IPS-15b (cell line): ENCODE data around the gene ECT2L.
"Not testable (repeated sequence)": the region's sequence is repeated elsewhere in the genome, so short reads cannot be mapped to it uniquely, and the experiment has no call there.

Source experiments
- H3K27me3 ChIP-seq: one replicate; pipeline ENCODE4 v1.6.1; 2013; ENCODE audit warnings: low read length; ENCODE audit not compliant: control insufficient read depth, insufficient read depth
- H3K36me3 ChIP-seq: one replicate; pipeline ENCODE4 v1.6.1; 2013; ENCODE audit warnings: low read length; ENCODE audit not compliant: control insufficient read depth, insufficient read depth
- H3K4me1 ChIP-seq: one replicate; pipeline ENCODE4 v1.6.1; 2013; ENCODE audit warnings: mild to moderate bottlenecking, low read length; ENCODE audit not compliant: control insufficient read depth, insufficient read depth
- H3K4me3 ChIP-seq: one replicate; pipeline ENCODE4 v1.5.1; 2013; ENCODE audit warnings: low read depth, low read length
- H3K9ac ChIP-seq: one replicate; pipeline ENCODE4 v1.6.1; 2013; ENCODE audit warnings: low read depth, mild to moderate bottlenecking, low read length
- H3K9me3 ChIP-seq: one replicate; pipeline ENCODE4 v1.6.1; 2013; ENCODE audit warnings: mild to moderate bottlenecking, low read length; ENCODE audit not compliant: control insufficient read depth, insufficient read depth

Gene ECT2L

DNA sequence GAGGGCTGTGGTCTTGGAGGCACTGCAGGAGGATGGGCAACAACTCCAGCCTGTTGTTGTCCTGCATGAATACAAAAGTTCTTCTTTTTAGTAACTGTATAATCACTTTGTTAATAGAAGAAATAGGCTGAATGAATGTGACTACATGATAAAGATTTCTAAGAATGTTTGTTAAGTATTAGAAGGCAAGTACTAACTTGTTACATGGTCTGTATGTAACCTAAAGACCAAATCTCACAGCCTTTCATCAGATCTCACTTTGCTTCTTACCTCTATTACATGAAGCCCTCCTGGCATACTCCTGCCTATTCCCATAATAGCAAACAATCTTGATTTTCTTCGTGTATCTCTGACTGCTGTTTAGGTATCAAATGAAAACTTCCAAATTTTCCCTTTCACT is 118.8 kb downstream of the ECT2L start:
- Histone ChIP-seq H3K4me1 (no peaks in the 10 kb centered on the region), H3K9me3 (no peaks in the 10 kb centered on the region), H3K4me3 (no peak overlapping the region), H3K9ac (no peak overlapping the region), H3K36me3 (peaks cover 21% of the 10 kb centered on the region), H3K27me3 (no peaks in the 10 kb centered on the region)

DNA sequence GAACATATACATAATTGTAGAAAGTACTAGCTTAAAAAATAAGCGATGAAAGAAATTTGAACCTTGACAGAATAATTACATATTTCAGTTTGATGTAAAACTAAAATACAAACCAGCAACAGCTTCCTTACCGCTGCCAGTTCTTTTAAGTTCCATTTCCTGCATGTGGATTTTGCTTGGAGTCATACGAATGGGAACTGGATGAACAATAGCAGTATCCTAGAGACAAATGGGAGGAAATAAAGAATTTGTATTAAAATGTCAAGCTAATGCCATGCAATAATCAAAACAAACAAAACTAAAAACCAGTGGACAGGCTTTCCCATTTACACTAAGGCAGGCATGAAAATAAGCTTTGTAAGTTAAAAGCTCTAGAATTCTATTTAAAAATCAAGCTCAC is 125.0 kb downstream of the ECT2L start:
- H3K27me3 ChIP-seq, result no peaks in the 10 kb centered on the region
- no peaks in the 10 kb centered on the region for H3K4me1 ChIP-seq
- H3K9ac ChIP-seq, result no peak overlapping the region
- peaks cover 9% of the 10 kb centered on the region for H3K36me3 ChIP-seq
- H3K9me3 ChIP-seq, result no peaks in the 10 kb centered on the region
- no peak overlapping the region for H3K4me3 ChIP-seq

DNA sequence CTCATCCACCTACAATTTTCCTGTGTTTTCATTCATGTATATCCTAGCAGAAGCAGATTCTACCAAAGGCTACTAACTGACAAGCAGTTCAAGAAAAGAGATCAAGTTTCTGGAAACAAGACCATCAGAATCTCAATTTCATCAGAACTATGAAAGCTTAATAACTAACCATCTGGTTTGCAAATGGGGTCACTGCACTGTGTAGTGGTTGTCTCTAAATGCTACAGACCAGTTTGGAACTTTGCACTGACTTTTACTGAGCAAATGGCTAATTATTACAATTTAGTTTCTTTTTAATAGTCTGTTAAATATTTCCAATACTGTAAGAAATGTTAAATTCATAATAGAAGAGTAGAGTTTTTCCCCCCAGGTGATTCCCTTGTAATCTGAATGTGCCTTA is 127.7 kb downstream of the ECT2L start:
- Histone ChIP-seq H3K27me3 (no peaks in the 10 kb centered on the region), H3K9ac (no peak overlapping the region), H3K9me3 (no peaks in the 10 kb centered on the region), H3K4me1 (no peaks in the 10 kb centered on the region), H3K4me3 (no peak overlapping the region), H3K36me3 (peaks cover 3% of the 10 kb centered on the region)

GRCh38 chr6:138925806-138926205 is 129.9 kb downstream of the ECT2L start:
- no peaks in the 10 kb centered on the region for H3K36me3 ChIP-seq
- no peaks in the 10 kb centered on the region for H3K4me1 ChIP-seq
- H3K4me3 ChIP-seq, result no peak overlapping the region
- H3K27me3 ChIP-seq, result no peaks in the 10 kb centered on the region
- no peaks in the 10 kb centered on the region for H3K9me3 ChIP-seq
- H3K9ac ChIP-seq, result no peak overlapping the region

DNA sequence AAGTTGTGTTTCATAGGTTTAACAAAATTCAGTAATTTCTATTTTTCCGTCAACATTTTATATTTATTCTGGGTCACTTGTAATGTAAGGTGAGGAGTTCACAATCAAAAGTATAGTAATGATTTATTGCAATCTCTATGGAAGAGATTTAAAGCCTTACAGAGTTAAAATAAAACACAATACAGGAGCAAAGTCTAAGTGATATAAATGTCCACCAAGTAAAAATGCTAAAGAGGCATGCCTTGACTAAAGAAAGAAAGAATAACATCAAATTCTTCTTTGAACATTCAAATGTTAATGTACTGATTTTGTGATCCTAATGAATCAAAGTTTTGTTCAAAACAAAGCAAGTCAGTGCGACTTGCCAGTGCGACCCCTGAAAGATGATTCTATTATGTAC is 130.7 kb downstream of the ECT2L start:
- Histone ChIP-seq H3K27me3 (no peaks in the 10 kb centered on the region), H3K4me1 (no peaks in the 10 kb centered on the region), H3K36me3 (no peaks in the 10 kb centered on the region), H3K9me3 (no peaks in the 10 kb centered on the region), H3K4me3 (no peak overlapping the region), H3K9ac (no peak overlapping the region)

- no peak overlapping the region for H3K4me3 ChIP-seq
- no peak overlapping the region for H3K9ac ChIP-seq
- no peaks in the 10 kb centered on the region for H3K4me1 ChIP-seq
- H3K27me3 ChIP-seq, result no peaks in the 10 kb centered on the region
- H3K36me3 ChIP-seq, result no peaks in the 10 kb centered on the region
- no peaks in the 10 kb centered on the region for H3K9me3 ChIP-seq
These were observed 135.8 kb downstream of the ECT2L start for GRCh38 chr6:138931660-138932059.

GRCh38 chr6:138936873-138937272 is 141.0 kb downstream of the ECT2L start:
- H3K36me3 ChIP-seq, H3K9me3 ChIP-seq, H3K4me1 ChIP-seq, H3K9ac ChIP-seq, H3K27me3 ChIP-seq, H3K4me3 ChIP-seq: not testable (repeated sequence)

GRCh38 chr6:138943089-138943625 is 147.3 kb downstream of the ECT2L start:
- Histone ChIP-seq H3K36me3 (peaks cover 2% of the 10 kb centered on the region), H3K4me3 (no peak overlapping the region)

GRCh38 chr6:138944412-138944811 is 148.5 kb downstream of the ECT2L start:
- H3K36me3 ChIP-seq, result peaks cover 2% of the 10 kb centered on the region
- no peaks in the 10 kb centered on the region for H3K9me3 ChIP-seq
- H3K27me3 ChIP-seq, result no peaks in the 10 kb centered on the region
- no peak overlapping the region for H3K9ac ChIP-seq
- no peak overlapping the region for H3K4me3 ChIP-seq
- H3K4me1 ChIP-seq, result peaks cover 6% of the 10 kb centered on the region

More at GRCh38 chr6:138943089-138943625, 147.3 kb downstream of the ECT2L start:
- Histone ChIP-seq H3K9ac (no peak overlapping the region), H3K4me1 (peaks cover 2% of the 10 kb centered on the region), H3K9me3 (no peaks in the 10 kb centered on the region), H3K27me3 (no peaks in the 10 kb centered on the region)

GRCh38 chr6:138945354-138945753 is 149.5 kb downstream of the ECT2L start:
- peaks cover 6% of the 10 kb centered on the region for H3K4me1 ChIP-seq
- H3K9ac ChIP-seq, result no peak overlapping the region
- H3K9me3 ChIP-seq, result no peaks in the 10 kb centered on the region
- peaks cover 2% of the 10 kb centered on the region for H3K36me3 ChIP-seq
- no peaks in the 10 kb centered on the region for H3K27me3 ChIP-seq
- no peak overlapping the region for H3K4me3 ChIP-seq

DNA sequence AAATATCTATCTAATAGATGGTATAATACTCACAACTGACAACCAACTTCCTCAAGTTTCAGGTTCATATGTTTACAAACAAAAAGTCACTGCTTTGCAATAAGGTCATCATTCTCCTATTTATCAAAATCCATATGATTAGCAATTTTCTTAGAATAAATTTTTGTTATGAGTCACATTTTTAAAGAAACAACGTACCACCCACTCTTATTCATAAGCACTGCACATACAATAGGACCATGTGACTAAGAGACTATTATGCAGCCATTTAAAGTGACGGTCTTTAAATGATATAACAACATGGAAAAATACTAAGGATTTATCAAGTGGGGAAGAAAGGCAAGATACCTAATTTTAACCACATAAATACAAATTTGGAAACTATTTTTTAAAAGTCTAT is 152.1 kb downstream of the ECT2L start:
- Histone ChIP-seq H3K36me3 (no peaks in the 10 kb centered on the region), H3K4me3 (no peak overlapping the region), H3K9ac (no peak overlapping the region), H3K4me1 (peaks cover 6% of the 10 kb centered on the region), H3K9me3 (no peaks in the 10 kb centered on the region), H3K27me3 (no peaks in the 10 kb centered on the region)

DNA sequence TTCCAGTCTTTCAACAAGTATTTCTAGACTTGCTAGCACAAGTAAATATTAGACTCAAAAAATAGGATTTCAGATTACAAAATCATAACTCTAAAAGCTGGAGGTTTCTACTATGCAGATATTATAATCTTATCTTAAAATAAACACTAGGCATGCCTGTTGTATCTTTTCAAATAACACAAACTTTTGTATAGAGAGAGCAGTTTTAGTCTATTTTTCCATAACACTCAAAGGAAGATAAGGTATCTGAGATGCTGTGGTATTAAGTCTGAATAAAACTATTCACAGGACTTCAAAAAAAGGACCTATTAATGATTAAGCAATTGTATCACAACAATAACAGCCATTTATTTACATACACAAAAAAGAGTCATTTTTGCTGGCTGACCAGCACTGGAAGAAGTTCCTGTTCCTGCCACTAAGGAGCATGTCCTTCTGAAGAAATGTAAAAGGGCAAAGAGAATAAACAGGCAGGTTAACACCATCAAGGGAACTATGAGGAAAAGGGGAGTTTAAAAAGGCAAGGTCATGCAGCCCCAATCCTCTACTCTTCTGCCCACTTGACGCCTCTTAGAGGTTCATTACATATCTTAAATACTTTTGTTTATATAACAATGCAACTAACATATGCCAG is 152.8 kb downstream of the ECT2L start:
- Histone ChIP-seq H3K4me1 (peaks cover 6% of the 10 kb centered on the region), H3K4me3 (no peak overlapping the region), H3K9me3 (no peaks in the 10 kb centered on the region), H3K27me3 (no peaks in the 10 kb centered on the region), H3K9ac (no peak overlapping the region), H3K36me3 (no peaks in the 10 kb centered on the region)
